CD4-positive, alpha-beta T cell treated with Interleukin-15 for 1 hour (primary cell): ENCODE measurements around the gene HDAC9.
"Not testable (repeated sequence)": the region's sequence is repeated elsewhere in the genome, so short reads cannot be mapped to it uniquely, and the experiment has no call there.

ENCODE experiments used
- DNase-seq: peaks from one replicate; pipeline ENCODE4 v3.0.0-alpha.2; 2020

The HDAC9 gene

DNA sequence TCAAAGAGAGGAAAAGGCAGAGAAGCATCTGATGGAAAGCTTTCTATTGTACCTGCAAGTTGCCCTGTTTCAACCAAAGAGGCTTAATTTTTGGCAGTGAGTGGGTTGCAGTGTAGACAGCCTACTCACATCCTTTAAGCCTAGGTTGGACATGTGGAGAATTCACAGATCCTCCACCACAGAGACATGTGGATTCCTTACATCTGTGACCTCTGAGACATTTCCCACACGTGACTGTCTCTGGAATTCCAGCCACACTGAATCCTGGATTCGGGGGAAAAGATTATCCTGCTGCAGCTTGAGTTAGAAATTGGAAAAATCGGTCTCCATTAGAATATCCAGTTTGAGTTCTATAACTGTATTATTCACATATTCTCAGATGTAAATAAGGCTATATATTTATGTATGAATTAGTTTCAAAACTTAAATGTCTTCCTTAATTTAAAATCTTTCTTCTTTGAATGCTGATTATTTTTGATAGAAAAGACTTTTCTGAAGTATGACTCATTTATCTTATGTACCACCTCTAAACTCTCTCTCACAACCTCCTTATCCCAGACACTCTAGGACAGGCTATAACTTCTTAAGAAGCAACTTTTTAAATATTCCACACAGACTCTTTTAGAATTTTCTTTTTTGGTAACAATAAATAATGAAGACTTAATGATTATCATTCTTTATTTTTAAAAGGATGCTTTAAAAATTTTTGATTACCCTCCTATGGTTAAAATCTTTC lies 498.6 kb downstream of the HDAC9 start:
- DNase-seq: no peak

DNA sequence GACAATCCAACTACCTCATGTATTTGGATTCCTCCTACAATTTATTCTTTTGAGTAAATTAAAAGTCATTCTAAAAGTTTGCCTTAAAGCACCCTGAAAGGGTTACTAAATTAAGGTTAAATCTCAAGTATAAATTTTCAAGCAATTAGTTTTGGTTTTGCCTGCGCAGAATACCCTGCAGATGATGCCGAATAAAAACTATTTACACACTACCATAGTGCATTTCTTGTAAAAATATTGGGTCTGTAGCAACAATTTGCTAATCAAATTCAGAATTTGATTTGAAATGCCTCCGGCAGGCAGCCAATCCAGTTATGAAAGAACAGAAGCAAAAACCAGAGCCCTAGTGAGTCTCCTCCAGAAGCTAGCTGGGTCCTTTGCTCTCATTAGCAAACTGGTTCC lies 499.7 kb downstream of the HDAC9 start:
- no peak for DNase-seq

DNA sequence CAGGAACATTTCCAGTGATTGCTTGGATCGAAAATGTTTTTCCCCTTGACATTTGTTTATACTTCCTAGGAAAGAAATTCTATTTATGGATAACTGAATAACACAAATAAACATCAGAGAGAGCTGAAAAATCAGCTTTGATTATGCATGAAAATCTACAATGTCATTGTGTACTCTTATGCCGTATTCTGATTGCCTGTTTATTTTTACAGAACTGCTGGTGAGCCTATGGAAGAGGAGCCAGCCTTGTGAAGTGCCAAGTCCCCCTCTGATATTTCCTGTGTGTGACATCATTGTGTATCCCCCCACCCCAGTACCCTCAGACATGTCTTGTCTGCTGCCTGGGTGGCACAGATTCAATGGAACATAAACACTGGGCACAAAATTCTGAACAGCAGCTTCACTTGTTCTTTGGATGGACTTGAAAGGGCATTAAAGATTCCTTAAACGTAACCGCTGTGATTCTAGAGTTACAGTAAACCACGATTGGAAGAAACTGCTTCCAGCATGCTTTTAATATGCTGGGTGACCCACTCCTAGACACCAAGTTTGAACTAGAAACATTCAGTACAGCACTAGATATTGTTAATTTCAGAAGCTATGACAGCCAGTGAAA lies 500.4 kb downstream of the HDAC9 start:
- DNase-seq: no peak

DNA sequence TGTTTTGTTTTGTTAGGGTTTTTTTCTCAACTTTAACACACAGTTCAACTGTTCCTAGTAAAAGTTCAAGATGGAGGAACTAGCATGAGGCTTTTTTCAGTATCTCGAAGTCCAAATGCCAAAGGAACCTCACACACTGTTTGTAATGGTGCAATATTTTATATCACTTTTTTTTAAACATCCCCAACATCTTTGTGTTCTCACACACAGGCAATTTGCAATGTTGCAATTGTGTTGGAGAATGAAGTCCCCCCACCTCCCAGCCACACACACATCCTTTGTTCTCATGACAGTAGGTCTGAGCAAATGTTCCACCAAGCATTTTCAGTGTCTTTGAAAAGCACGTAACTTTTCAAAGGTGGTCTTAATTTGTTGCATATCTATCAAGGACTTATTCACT lies 501.0 kb downstream of the HDAC9 start:
- DNase-seq: no peak

DNA sequence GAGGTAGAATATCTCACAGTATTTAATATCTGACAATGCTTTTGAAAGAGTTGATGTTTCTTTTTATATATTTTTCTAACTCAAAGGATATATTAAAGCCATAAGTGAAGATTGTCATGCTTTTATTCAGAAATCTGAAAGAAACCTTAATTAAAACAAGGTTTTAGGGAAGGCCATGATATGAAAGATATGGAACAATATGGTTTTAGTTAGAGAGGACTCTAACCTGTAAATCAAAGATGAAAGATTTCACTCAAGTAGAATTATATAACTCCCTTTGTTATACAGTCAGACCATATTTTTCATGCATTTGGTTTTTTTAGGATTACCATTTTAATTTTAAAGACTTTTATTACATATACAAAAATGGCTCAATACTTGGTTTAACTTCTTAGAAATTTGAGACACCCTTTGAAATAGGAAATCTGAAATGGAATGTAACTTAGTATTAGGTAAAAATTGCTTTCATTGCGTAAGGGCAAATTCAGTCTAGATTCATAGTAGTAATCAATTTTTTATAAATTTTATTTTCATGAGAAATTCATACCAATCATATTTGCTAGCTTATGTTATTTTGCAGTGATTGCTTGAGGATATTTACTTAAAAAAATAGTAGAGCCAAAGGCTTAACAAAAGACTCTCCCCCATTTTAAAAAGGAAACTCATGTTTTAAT lies 502.1 kb downstream of the HDAC9 start:
- no peak for DNase-seq

DNA sequence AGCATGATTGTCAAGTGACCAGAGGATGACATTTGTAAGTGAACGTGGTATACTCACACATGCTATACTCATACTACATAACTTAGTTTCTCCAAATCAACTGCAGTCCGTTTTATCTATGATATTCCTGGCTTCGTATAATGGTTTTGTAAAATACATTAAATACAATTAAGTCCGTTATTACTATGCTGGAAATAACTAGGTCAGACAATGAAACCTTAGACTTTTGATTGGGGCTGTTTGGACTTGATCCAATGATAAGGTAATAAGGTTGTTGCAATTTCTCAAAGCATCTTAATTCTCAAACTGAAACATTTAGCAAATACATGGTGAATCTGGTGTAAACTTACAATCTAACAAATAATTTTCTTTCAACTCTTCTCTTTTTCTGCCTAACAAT lies 504.9 kb downstream of the HDAC9 start:
- no peak for DNase-seq

DNA sequence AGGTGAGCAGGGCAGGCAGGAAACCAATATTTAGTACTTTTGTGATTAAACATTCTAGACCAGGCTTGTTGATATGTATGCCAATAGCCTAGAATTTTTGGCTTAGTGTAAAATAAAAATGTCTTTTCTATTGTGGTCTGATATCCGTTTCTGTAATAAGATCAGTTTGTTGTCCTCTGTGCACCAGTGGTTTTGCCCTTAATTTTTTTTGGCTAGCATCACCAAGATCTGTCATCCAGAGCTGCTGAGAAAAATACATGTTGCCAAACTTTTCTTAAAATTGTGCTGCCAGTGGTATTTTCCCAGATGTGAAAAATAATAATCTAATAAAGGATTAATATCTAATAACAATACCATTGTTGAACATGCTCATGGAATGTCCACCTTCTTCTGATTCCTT lies 506.3 kb downstream of the HDAC9 start:
- no peak for DNase-seq

DNA sequence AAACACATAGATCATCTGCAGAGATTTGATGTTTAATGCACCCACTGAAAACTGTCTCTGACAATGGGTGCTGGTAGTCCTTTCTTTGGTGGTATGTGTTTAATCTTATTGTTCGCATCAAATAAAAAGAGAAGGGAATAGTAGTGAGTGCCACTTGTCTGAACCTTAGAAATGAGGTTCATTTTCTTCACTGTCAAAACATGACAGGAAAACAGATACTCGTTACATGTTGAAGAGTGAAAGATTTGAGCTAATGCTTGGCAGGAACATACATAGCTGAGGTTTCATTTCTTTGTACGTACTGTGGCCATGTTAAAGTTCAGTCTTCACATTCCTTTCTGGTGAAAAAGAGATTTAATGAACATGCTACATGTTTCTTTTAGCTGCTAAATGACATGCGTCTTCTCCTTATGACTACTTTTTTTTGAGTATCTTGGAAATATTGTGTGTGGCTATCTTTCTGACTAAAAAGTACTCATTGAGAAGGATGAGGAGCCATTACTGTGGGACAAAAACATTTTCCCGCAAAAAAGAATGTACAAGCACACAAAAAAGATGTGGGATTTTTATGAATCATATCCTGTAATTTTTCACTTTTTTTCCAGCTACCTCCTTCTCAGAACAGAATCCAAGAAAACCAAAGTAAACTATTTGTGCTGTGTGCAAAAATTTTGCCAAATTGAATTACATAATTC lies 513.8 kb downstream of the HDAC9 start:
- no peak for DNase-seq

DNA sequence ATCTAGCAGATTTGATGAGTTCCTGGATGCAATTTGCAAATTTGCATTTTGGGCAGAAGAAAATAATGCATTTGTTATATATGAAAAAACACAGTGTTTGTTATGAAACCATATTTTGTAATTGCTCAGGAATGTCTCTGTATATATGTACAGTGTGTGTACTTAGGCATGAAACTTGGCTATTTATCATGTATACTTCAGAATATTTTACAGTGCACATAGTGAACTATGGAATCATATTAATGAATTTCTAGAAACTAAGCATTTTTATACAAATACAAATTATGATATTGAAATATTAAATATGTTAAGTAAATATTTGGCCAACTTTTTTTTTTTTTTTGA lies 514.4 kb downstream of the HDAC9 start:
- DNase-seq: no peak

DNA sequence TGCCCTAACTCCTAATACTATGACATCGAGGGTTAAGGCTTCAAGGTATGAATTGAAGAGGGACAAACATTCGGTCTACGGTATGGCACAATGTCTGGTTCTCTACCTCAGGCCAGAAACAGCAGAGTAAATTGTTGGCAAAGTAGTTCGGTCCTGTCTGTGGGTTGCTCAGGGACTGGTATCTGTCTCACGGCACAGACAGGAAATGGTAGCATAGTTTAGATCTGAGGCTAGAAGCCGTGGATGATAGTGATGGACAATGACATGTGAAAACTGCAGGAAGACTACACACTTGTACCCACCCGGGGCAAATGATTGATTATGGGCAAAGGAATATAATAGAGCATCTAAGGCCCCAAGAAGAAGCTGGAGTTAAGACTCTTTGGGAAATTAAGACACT lies 515.7 kb downstream of the HDAC9 start:
- DNase-seq: no peak

DNA sequence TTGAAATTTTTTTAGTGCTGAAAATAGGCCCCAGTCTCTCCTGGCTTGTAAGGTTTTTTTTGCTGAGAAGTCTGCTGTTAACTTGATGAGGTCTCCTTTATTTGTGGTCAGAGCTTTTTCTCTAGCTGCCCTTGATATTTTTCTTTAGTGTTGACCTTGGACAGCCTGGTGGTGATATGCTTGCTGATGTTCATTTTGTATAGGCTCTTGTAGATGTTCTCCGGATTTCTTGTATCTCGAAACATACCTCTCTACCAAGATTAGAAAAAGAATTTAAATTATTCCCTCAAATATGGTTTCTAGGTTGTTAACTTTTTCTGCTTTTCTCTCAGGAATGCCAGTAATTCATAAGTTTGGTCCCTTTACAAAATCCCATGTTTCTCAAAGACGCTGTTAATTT lies 519.5 kb downstream of the HDAC9 start:
- no peak for DNase-seq

DNA sequence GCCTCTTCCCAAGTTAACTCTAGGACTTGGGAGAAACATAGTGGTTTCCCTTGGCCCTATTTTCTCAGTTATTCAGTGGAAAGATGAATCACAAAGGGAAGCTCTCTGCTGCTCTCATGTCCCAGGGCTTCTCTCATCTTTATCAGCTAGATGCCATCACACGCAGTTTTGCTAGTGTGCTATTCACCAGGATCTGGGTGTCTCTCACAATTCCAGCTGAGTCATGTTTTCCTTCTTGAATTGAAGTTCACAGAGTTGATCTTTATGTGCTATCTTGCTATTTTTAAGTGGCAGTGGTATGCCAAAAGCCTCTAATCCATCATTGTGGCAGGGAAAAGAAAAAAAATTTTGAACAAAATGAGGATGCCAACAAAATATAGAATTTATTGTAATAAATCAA lies 520.6 kb downstream of the HDAC9 start:
- DNase-seq: no peak

DNA sequence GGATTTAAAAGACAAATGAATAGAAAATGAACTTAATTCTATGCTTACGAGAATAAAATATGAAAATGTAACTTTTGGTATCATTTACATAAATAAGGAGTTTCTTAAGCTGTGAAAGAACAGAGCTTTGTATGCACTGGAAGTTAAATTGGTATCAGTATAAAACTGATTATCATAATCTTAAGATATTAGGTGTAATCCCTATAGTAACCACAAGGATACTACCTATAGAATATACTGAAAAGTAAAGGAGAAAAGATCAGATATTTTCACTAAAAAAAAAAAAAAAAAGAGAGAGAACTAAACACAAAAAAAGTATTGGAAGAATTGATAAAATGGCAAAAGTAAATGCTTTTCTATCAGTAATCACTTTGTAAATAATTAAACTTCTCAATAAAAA lies 521.8 kb downstream of the HDAC9 start:
- no peak for DNase-seq

DNA sequence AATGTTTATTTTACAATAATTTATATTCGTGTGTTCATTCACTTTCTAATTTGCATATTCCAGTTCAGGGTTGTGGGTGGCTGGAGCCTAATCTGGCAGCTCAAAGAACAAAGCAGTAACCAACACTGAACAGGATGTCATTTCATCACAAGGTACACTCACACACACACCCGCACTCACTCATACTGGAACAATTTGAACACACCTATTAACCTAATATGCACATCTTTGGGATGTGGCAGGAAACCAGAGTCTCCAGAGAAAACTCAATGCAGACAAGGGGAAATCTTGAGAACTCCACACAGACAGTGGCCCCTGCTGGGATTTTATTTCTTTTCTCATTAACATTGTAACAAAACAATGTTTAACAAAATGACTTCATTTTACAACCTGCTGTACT lies 524.5 kb downstream of the HDAC9 start:
- no peak for DNase-seq

DNA sequence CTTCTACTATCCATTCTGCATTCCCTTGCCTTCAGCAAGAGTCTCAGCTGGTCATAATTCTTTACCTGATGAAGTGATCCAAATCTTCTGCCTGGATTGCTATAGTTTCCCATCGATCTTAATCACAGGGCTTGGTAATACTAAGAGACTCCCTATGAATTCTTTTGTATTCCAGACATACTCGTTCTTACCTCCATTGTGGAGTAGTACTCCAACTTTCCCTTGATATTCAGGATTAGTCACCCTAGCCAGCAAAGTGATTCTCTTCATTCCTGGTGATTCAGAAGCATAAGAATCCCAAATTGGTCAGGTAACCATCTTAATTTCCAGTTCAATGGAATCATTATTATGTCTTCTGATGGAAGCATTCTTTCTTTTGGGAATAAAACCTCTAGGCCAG lies 525.2 kb downstream of the HDAC9 start:
- no peak for DNase-seq

DNA sequence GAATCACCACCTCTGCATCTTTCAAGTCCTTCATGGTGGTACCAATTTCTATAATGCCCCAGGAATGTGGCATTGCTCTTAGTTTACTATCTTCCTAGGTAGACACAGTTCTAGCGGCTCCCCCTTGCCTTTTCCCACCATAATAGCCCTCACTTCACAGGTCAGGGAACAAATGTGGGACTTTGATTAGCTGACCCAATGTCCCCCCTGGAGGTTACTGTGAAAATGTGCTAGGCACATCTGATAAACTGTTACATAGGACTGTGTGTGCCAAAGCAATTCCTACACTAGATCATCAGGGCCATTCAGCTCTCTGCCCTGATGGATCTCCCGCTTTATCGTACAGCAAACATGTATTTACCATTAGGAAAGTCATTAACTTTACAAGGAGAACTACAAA lies 527.9 kb downstream of the HDAC9 start:
- no peak for DNase-seq

DNA sequence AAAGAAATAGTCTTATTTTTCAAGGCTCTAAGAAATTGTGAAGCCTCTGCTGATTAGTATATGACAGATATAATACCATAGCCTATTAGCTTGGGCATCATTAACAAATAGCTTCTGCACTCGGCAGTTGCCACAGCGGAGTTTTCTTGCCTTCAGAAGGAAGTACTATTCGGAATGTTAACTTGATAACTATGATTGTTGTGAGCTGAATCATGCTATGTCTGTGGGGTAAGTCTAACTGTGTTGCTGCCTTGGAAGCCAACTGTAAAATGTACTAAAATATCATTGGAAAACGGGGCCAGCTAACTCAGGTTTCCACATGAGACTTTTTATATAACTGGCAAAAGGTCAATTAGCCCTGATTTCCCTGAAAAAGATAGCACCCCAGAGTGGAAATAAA lies 528.7 kb downstream of the HDAC9 start:
- DNase-seq: no peak

DNA sequence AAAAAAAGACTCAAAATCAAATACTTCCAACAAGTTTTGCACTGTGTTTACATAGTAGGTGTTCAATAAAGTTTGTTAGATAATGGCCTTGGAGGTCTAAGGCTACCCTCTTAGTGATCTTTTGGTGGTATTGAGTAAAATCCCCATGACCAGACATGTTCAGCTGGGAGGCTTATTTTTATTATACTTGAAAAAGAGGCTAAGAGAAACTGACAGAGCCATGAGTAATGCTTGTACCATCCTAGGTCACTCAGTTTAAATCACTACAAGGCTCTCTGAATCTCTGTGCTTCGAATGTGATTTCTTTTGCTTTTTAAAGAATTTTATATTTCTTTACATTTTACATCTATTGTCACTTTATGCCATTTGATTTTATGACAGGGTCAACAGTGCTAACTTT lies 531.3 kb downstream of the HDAC9 start:
- DNase-seq: no peak

DNA sequence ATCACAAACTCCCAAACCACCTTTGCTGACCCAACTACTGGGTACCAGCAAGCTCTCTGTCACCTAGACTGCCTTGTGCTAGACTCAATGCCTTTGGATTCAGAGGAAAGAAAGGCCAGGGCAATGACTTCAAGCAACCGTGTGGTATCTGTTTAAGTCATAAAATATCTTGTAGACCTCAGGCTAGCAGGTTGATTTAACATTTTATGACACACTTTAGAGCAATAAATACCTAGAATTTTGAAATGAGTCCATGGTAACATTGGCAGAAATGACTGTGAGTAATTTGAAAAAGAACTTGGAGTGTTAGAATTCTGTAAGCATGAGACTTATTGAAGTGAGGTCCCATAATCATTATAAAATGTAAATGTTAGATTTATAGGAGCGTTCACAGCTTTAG lies 534.7 kb downstream of the HDAC9 start:
- no peak for DNase-seq

DNA sequence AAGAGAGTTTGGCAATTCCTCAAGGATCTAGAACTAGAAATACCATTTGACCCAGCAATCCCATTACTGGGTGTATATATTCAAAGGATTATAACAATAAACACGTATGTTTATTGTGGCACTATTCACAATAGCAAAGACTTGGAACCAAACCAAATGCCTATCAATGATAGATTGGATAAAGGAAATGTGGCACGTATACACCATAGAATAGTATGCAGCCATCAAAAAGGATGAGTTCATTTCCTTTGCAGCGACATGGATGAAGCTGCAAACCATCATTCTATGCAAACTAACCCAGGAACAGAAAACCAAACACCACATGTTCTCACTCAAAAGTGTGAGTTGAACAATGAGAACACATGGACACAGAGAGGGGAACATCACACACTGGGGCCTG lies 537.4 kb downstream of the HDAC9 start:
- not testable (repeated sequence) for DNase-seq

DNA sequence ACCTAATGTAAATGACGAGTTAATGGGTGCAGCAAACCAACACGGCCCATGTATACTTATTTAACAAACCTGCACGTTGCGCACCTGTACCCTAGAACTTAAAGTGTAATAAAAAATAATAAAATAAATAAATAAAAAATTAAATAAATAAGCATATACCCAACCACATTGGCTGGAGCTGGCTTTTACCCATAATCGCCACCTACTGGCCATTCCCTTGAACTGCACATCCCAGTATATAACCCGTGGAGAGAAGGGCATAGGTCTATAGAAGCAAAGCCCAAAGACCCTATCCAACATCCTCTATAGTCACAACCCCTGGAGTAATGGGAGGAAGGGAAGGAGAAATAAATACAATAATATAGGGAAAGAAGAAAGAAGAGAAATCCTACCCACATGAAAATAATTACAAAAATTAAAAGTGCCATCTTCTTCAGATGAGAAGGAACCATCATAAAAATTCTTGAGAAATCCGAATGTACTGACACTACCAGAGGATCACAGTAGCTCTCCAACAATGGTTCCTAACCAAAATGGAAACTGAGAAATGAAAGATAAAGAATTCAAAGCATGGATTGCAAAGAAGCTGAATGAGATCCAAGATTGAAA lies 556.3 kb downstream of the HDAC9 start:
- DNase-seq: no peak
